OCI-LY1 (cell line): ENCODE measurements around the gene AFAP1.

Experiments
- H2AFZ ChIP-seq: fragments of 200-600 bp; sonication (generic), shearing (Covaris generic); 2 replicates; pipeline ENCODE4 v1.6.0; 2014; ENCODE audit warnings: antibody characterized with exemption, mild to moderate bottlenecking, low read length
- H3F3A ChIP-seq: fragments of 200-600 bp; sonication (generic), shearing (Covaris generic); 2 replicates; pipeline ENCODE4 v1.6.0; 2014; ENCODE audit warnings: mild to moderate bottlenecking, antibody characterized with exemption, low read length, moderate library complexity; ENCODE audit not compliant: insufficient read depth
- H3K27ac ChIP-seq: fragments of 200-600 bp; sonication (generic); 2 replicates; pipeline ENCODE4 v1.5.1; 2014; ENCODE audit warnings: low read length, mixed run types, mild to moderate bottlenecking, low read depth; ENCODE audit not compliant: poor library complexity, severe bottlenecking
- H3K27me3 ChIP-seq: fragments of 200-600 bp; sonication (generic); 2 replicates; pipeline ENCODE4 v1.6.0; 2014; ENCODE audit warnings: antibody characterized with exemption, mild to moderate bottlenecking, low read length, moderate library complexity; ENCODE audit not compliant: insufficient read depth
- H3K36me3 ChIP-seq: fragments of 200-600 bp; sonication (generic); 2 replicates; pipeline ENCODE4 v1.6.1; 2014; ENCODE audit warnings: mild to moderate bottlenecking, antibody characterized with exemption, low read length, moderate library complexity, mixed read lengths; ENCODE audit not compliant: insufficient read depth
- H3K4me1 ChIP-seq: fragments of 200-600 bp; sonication (generic); 2 replicates; pipeline ENCODE4 v1.5.1; 2014; ENCODE audit warnings: mild to moderate bottlenecking, low read length, moderate library complexity; ENCODE audit not compliant: insufficient read depth, severe bottlenecking
- H3K4me2 ChIP-seq: fragments of 200-600 bp; sonication (generic), shearing (Covaris generic); 2 replicates; pipeline ENCODE4 v1.6.1; 2014; ENCODE audit warnings: low read length
- H3K4me3 ChIP-seq: fragments of 200-600 bp; sonication (generic); 2 replicates; pipeline ENCODE4 v1.5.1; 2014; ENCODE audit warnings: low read length, low read depth, mild to moderate bottlenecking, mixed read lengths; ENCODE audit not compliant: poor library complexity, severe bottlenecking
- H3K79me2 ChIP-seq: fragments of 200-600 bp; shearing (Covaris generic); 2 replicates; pipeline ENCODE4 v1.6.1; 2016; ENCODE audit warnings: mixed run types, low read length, mixed read lengths; ENCODE audit not compliant: insufficient read depth
- H3K9ac ChIP-seq: fragments of 200-600 bp; sonication (generic), shearing (Covaris generic); 2 replicates; pipeline ENCODE4 v1.6.1; 2014; ENCODE audit warnings: mild to moderate bottlenecking, low read length, mixed read lengths
- H3K9me2 ChIP-seq: fragments of 200-600 bp; sonication (generic), shearing (Covaris generic); 2 replicates; pipeline ENCODE4 v1.6.1; 2014; ENCODE audit warnings: low read depth, mild to moderate bottlenecking, low read length, mixed read lengths
- H3K9me3 ChIP-seq: fragments of 200-600 bp; shearing (Covaris generic); 2 replicates; pipeline ENCODE4 v1.6.1; 2014; ENCODE audit warnings: low read length, mixed read lengths
- H4K20me1 ChIP-seq: fragments of 200-600 bp; sonication (generic), shearing (Covaris generic); 2 replicates; pipeline ENCODE4 v1.6.0; 2016; ENCODE audit warnings: mild to moderate bottlenecking, low read length; ENCODE audit not compliant: insufficient read depth
- EZH2 ChIP-seq: fragments of 200-600 bp; sonication (generic), shearing (Covaris generic); IDR thresholded peaks from 2 replicates; pipeline ENCODE4 v1.8.0; 2017; ENCODE audit warnings: borderline replicate concordance, mixed run types, mild to moderate bottlenecking, antibody characterized with exemption, low read length, moderate library complexity, mixed read lengths
- TF ChIP-seq, protein P1 (sequence below): fragments of 200-600 bp; sonication (generic), shearing (Covaris generic); IDR thresholded peaks from 2 replicates; pipeline ENCODE4 v1.5.1; 2017; ENCODE audit warnings: mild to moderate bottlenecking, antibody characterized with exemption, low read length, moderate library complexity, mixed read lengths

Gene AFAP1

DNA sequence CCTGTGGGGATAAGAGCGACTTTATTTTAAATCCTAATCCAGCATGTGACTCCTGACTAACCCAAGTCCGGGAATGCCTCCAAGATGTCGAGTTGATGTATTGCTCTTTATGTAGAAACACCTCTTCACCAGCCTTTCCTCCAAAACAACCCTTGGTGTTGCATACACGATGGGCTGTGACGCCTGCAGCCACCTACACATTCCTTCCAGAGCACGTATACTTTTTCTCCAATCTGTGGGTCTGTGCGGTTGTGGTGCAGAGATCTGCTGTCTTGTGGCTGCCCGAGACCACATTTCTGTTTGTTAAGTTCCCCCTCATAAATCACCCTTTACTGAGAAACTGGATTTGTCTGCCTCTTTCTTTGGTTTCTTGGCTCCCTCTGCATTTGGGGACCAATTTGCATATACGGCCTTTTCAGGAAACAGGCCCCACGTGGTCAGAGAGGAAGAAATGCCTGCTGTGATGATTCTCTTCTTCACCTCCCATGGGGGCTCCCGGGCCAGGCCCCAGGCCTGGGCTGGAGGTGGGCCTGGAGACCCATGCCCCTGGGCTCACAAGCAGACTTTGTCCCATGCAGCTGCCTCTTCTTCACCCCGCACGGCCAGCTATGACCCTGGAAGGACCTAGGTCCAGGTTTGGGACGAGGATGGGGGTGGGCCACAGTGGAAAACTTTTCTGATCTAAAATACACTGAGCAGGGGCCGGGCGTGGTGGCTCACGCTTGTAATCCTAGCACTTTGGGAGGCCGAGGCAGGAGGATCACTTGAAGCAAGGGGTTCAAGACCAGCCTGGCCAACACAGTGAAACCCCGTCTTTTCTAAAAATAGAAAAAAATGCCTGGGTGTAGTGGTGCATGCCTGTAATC, 21.4 kb upstream of the AFAP1 start:
- Histone ChIP-seq H3K36me3 (no peaks in the 10 kb centered on the region), H4K20me1 (no peaks in the 10 kb centered on the region), H3K27me3 (no peaks in the 10 kb centered on the region), H3K79me2 (no peaks in the 10 kb centered on the region), H3K4me2 (no peak overlapping the region), H2AFZ (no peak overlapping the region), H3K27ac (no peak overlapping the region), H3K9me2 (no peaks in the 10 kb centered on the region), H3F3A (no peaks in the 10 kb centered on the region), H3K4me1 (peaks cover 3% of the 10 kb centered on the region), H3K9ac (no peak overlapping the region), H3K4me3 (no peak overlapping the region), H3K9me3 (no peaks in the 10 kb centered on the region)
- no peak for TF ChIP-seq EZH2
- TF ChIP-seq, protein P1, sequence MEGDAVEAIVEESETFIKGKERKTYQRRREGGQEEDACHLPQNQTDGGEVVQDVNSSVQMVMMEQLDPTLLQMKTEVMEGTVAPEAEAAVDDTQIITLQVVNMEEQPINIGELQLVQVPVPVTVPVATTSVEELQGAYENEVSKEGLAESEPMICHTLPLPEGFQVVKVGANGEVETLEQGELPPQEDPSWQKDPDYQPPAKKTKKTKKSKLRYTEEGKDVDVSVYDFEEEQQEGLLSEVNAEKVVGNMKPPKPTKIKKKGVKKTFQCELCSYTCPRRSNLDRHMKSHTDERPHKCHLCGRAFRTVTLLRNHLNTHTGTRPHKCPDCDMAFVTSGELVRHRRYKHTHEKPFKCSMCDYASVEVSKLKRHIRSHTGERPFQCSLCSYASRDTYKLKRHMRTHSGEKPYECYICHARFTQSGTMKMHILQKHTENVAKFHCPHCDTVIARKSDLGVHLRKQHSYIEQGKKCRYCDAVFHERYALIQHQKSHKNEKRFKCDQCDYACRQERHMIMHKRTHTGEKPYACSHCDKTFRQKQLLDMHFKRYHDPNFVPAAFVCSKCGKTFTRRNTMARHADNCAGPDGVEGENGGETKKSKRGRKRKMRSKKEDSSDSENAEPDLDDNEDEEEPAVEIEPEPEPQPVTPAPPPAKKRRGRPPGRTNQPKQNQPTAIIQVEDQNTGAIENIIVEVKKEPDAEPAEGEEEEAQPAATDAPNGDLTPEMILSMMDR, result no peak

DNA sequence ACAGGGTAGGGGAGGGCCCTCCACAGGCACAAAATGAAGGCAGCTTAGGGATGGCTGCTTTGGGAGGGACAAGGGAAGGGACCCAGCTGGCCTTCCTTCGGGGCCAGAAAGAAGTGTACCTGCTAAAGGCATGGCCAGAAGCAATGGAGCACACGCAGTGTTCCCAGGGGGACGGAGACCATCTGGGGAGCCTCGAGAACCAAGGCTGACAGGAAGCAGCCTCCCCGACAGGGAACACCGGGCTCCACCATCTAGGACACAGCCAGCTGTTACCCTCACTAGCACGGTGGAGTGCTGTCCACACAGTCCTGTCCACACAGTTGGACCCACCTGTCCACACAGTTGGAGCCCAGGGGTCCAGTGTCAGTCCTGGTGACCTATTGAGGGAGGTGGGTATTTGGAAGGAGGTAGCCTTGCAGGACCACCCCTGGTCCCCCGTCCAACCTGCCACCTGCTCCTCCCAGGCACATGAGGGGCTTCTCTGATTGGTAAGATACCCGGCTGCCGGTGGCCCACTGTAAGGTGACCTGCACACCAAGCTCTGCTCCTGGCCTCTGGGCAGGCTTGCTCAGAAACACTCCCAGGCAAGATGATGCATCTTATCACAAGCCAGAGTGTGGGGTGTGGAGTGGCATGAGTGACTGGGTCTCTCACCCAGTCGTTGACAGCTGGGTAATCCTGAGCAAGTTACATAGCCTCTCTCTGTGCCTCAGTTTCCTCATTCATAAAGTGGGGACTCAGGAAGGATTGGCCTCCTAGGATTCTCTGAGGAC, 20.5 kb upstream of the AFAP1 start:
- no peak overlapping the region for H3K4me3 ChIP-seq
- H3K79me2 ChIP-seq, result no peaks in the 10 kb centered on the region
- H3K4me2 ChIP-seq, result no peak overlapping the region
- H4K20me1 ChIP-seq, result no peaks in the 10 kb centered on the region
- H3K9ac ChIP-seq, result no peak overlapping the region
- H2AFZ ChIP-seq, result no peak overlapping the region
- peaks cover 3% of the 10 kb centered on the region for H3K4me1 ChIP-seq
- H3K9me3 ChIP-seq, result no peaks in the 10 kb centered on the region
- no peaks in the 10 kb centered on the region for H3K36me3 ChIP-seq
- H3K27me3 ChIP-seq, result no peaks in the 10 kb centered on the region
- no peaks in the 10 kb centered on the region for H3K9me2 ChIP-seq
- TF ChIP-seq, protein P1, result no peak
- TF ChIP-seq EZH2, result no peak
- no peak overlapping the region for H3K27ac ChIP-seq
- H3F3A ChIP-seq, result no peaks in the 10 kb centered on the region

- Histone ChIP-seq H3K4me1 (peaks cover 3% of the 10 kb centered on the region), H3K79me2 (no peaks in the 10 kb centered on the region), H3K36me3 (no peaks in the 10 kb centered on the region), H2AFZ (no peak overlapping the region), H3K27ac (no peak overlapping the region), H3F3A (no peaks in the 10 kb centered on the region), H3K4me3 (no peak overlapping the region), H3K9me2 (no peaks in the 10 kb centered on the region), H3K9me3 (no peaks in the 10 kb centered on the region), H3K9ac (no peak overlapping the region), H3K27me3 (no peaks in the 10 kb centered on the region), H4K20me1 (no peaks in the 10 kb centered on the region), H3K4me2 (no peak overlapping the region)
- TF ChIP-seq EZH2, result no peak
- TF ChIP-seq, protein P1, result no peak
Observed at GRCh38 chr4:7959078-7959477, 19.4 kb upstream of the AFAP1 start.
